Measurements from ENCODE around the gene NRCAM.

NRCAM gene

GRCh38 chr7:108246227-108246837 lies 209.9 kb downstream of the NRCAM start:
- peak; percentile 85 for DNase-seq (ENCODE audit: low read depth)

- no peak for DNase-seq (ENCODE audit: low read depth)
Observed at GRCh38 chr7:108245523-108246226, 210.6 kb downstream of the NRCAM start.

- no peak for DNase-seq (ENCODE audit: low read depth)
Observed at GRCh38 chr7:108244110-108244509, 212.1 kb downstream of the NRCAM start.

GRCh38 chr7:108239501-108240225 lies 216.6 kb downstream of the NRCAM start:
- DNase-seq (ENCODE audit: low read depth), result no peak

GRCh38 chr7:108236681-108237415 lies 219.4 kb downstream of the NRCAM start:
- no peak for DNase-seq (ENCODE audit: low read depth)

GRCh38 chr7:108235451-108236061 lies 220.7 kb downstream of the NRCAM start:
- no peak for DNase-seq (ENCODE audit: low read depth)

GRCh38 chr7:108234971-108235450 lies 221.2 kb downstream of the NRCAM start:
- no peak for DNase-seq (ENCODE audit: low read depth)

GRCh38 chr7:108234281-108234680 lies 222.0 kb downstream of the NRCAM start:
- DNase-seq (ENCODE audit: low read depth), result no peak

- no peak for DNase-seq (ENCODE audit: low read depth)
Observed at GRCh38 chr7:108232076-108232475, 224.2 kb downstream of the NRCAM start.

GRCh38 chr7:108231221-108231620 lies 225.0 kb downstream of the NRCAM start:
- DNase-seq (ENCODE audit: low read depth), result no peak

GRCh38 chr7:108227366-108227765 lies 228.9 kb downstream of the NRCAM start:
- DNase-seq (ENCODE audit: low read depth), result no peak

- no peak for DNase-seq (ENCODE audit: low read depth)
Observed at GRCh38 chr7:108226816-108227299, 229.4 kb downstream of the NRCAM start.

- DNase-seq (ENCODE audit: low read depth), result no peak
Observed at GRCh38 chr7:108225531-108226181, 230.6 kb downstream of the NRCAM start.

GRCh38 chr7:108224387-108224786 lies 231.8 kb downstream of the NRCAM start:
- DNase-seq (ENCODE audit: low read depth), result no peak

- no peak for DNase-seq (ENCODE audit: low read depth)
Observed at GRCh38 chr7:108222236-108222892, 233.9 kb downstream of the NRCAM start.

GRCh38 chr7:108211382-108212201 lies 244.6 kb downstream of the NRCAM start:
- DNase-seq (ENCODE audit: low read depth), result no peak

GRCh38 chr7:108210796-108211195 lies 245.4 kb downstream of the NRCAM start:
- no peak for DNase-seq (ENCODE audit: low read depth)

- no peak for DNase-seq (ENCODE audit: low read depth)
Observed at GRCh38 chr7:108205311-108205710, 250.9 kb downstream of the NRCAM start.

- no peak for DNase-seq (ENCODE audit: low read depth)
Observed at GRCh38 chr7:108204281-108204796, 251.9 kb downstream of the NRCAM start.

- no peak for DNase-seq (ENCODE audit: low read depth)
Observed at GRCh38 chr7:108203537-108203936, 252.7 kb downstream of the NRCAM start.

Measured in fibroblast of the conjunctiva (primary cell).